ENCODE results near the gene ITCH. TPM values are rescaled to one million over a fixed set of nuclear protein-coding genes. Genes with fewer than 3 reads are reported as not detected.
"Not testable (repeated sequence)": the region's sequence is repeated elsewhere in the genome, so short reads cannot be mapped to it uniquely, and the experiment has no call there.

The ITCH gene
- total RNA-seq, 1 experiment from 2014 or later = 68.3 TPM

GRCh38 chr20:34396408-34396807 lies 33.3 kb downstream of the ITCH start:
- Mint-ChIP-seq H3K9me3 (ENCODE audit: unreplicated experiment) (no peaks in the 10 kb centered on the region), H3K27ac (ENCODE audit: low read depth, unreplicated experiment) (no peak overlapping the region), H3K4me3 (ENCODE audit: unreplicated experiment) (no peak overlapping the region), H3K27me3 (ENCODE audit: insufficient read depth, unreplicated experiment) (no peaks in the 10 kb centered on the region), H3K36me3 (ENCODE audit: insufficient read depth, unreplicated experiment) (peaks cover 71% of the 10 kb centered on the region), H3K4me1 (ENCODE audit: insufficient read depth, unreplicated experiment) (peaks cover 15% of the 10 kb centered on the region)
- BruUV-seq (replicated peaks) = no TSS peak
- DNase-seq (ENCODE audit: unreplicated experiment) = no peak
- POLR2A ChIA-PET = interaction anchor here (0.7 to 2.1 kb wide), 3 partner anchors 13 to 374 kb away, joined by 3 to 10 read pairs (median 3); partner anchors contain the start of gene ITCH
- intact Hi-C loops (cut with micrococcal nuclease) = no loop called here
- TF ChIP-seq CTCF (IDR thresholded peaks at IDR 0.05; ENCODE audit: unreplicated experiment) = no peak
- CTCF ChIA-PET = interaction anchor here (2.7 kb wide), 1 partner anchor 84 kb away, joined by 23 read pairs; no protein-coding TSS in a partner anchor

GRCh38 chr20:34397096-34397495 lies 34.0 kb downstream of the ITCH start:
- POLR2A ChIA-PET = interaction anchor here (0.7 to 2.1 kb wide), 6 partner anchors 12 to 84 kb away, joined by 3 to 10 read pairs (median 3); partner anchors contain the start of gene ITCH
- Mint-ChIP-seq H3K9me3 (ENCODE audit: unreplicated experiment) (no peaks in the 10 kb centered on the region), H3K27ac (ENCODE audit: low read depth, unreplicated experiment) (no peak overlapping the region), H3K4me3 (ENCODE audit: unreplicated experiment) (no peak overlapping the region), H3K27me3 (ENCODE audit: insufficient read depth, unreplicated experiment) (no peaks in the 10 kb centered on the region), H3K4me1 (ENCODE audit: insufficient read depth, unreplicated experiment) (peaks cover 15% of the 10 kb centered on the region), H3K36me3 (ENCODE audit: insufficient read depth, unreplicated experiment) (peaks cover 78% of the 10 kb centered on the region)
- no peak for TF ChIP-seq CTCF (IDR thresholded peaks at IDR 0.05; ENCODE audit: unreplicated experiment)
- CTCF ChIA-PET = interaction anchor here (0.6 to 2.7 kb wide), 3 partner anchors 11 to 887 kb away, joined by 3 to 23 read pairs (median 3); no protein-coding TSS in a partner anchor
- intact Hi-C loops (cut with micrococcal nuclease) = no loop called here
- DNase-seq (ENCODE audit: unreplicated experiment) = no peak
- no TSS peak for BruUV-seq (replicated peaks)

GRCh38 chr20:34400776-34401175 lies 37.7 kb downstream of the ITCH start:
- ChIA-PET CTCF (interaction anchor here (0.9 to 5.3 kb wide), 3 partner anchors 9 to 88 kb away, joined by 3 to 45 read pairs (median 6); partner anchors contain the start of gene ITCH), POLR2A (interaction anchor here (0.6 to 3.5 kb wide), 7 partner anchors 9 to 92 kb away, joined by 3 to 20 read pairs (median 5); partner anchors contain the start of gene ITCH)
- intact Hi-C loops (cut with micrococcal nuclease); H3K27me3 Mint-ChIP-seq (ENCODE audit: insufficient read depth, unreplicated experiment); H3K9me3 Mint-ChIP-seq (ENCODE audit: unreplicated experiment); H3K4me3 Mint-ChIP-seq (ENCODE audit: unreplicated experiment); BruUV-seq (replicated peaks): not testable (repeated sequence)
- Mint-ChIP-seq H3K27ac (ENCODE audit: low read depth, unreplicated experiment) (peak overlapping the region; percentile 75), H3K4me1 (ENCODE audit: insufficient read depth, unreplicated experiment) (peaks cover 21% of the 10 kb centered on the region), H3K36me3 (ENCODE audit: insufficient read depth, unreplicated experiment) (peaks cover 61% of the 10 kb centered on the region)
- peak; percentile 82 for DNase-seq (ENCODE audit: unreplicated experiment)

GRCh38 chr20:34401741-34402455 lies 38.8 kb downstream of the ITCH start:
- Mint-ChIP-seq H3K4me3 (ENCODE audit: unreplicated experiment) (no peak overlapping the region), H3K4me1 (ENCODE audit: insufficient read depth, unreplicated experiment) (peaks cover 21% of the 10 kb centered on the region), H3K36me3 (ENCODE audit: insufficient read depth, unreplicated experiment) (peaks cover 55% of the 10 kb centered on the region), H3K27ac (ENCODE audit: low read depth, unreplicated experiment) (peak overlapping the region; percentile 75), H3K27me3 (ENCODE audit: insufficient read depth, unreplicated experiment) (no peaks in the 10 kb centered on the region), H3K9me3 (ENCODE audit: unreplicated experiment) (no peaks in the 10 kb centered on the region)
- CTCF ChIA-PET = interaction anchor here (0.6 to 5.3 kb wide), 5 partner anchors 30 to 487 kb away, joined by 3 to 45 read pairs (median 4); partner anchors contain the start of gene ITCH
- no TSS peak for BruUV-seq (replicated peaks)
- POLR2A ChIA-PET = interaction anchor here (0.7 to 3.5 kb wide), 9 partner anchors 8 to 288 kb away, joined by 3 to 20 read pairs (median 5); partner anchors contain the start of gene ITCH
- DNase-seq (ENCODE audit: unreplicated experiment) = no peak
- intact Hi-C loops (cut with micrococcal nuclease) = no loop called here
- TF ChIP-seq CTCF (IDR thresholded peaks at IDR 0.05; ENCODE audit: unreplicated experiment) = no peak
